Loucy (cell line): ENCODE results near the gene ST14.
"Not testable (repeated sequence)": the region's sequence is repeated elsewhere in the genome, so short reads cannot be mapped to it uniquely, and the experiment has no call there.

Experiments
- H2AFZ ChIP-seq: fragments of 200-600 bp; sonication (generic); 2 replicates; pipeline ENCODE4 v1.6.0; 2016; ENCODE audit warnings: antibody characterized with exemption, mild to moderate bottlenecking, low read length, moderate library complexity
- H3F3A ChIP-seq: fragments of 200-600 bp; 2 replicates; pipeline ENCODE4 v1.6.0; 2016; ENCODE audit warnings: antibody characterized with exemption, low read depth, mild to moderate bottlenecking
- H3K27me3 ChIP-seq: fragments of 200-600 bp; sonication (generic); 2 replicates; pipeline ENCODE4 v1.6.1; 2014; ENCODE audit warnings: low read length, mild to moderate bottlenecking; ENCODE audit not compliant: insufficient read depth, poor library complexity, severe bottlenecking
- H3K36me3 ChIP-seq: fragments of 200-600 bp; sonication (generic); 2 replicates; pipeline ENCODE4 v1.6.1; 2016; ENCODE audit warnings: low read length; ENCODE audit not compliant: insufficient read depth
- H3K4me1 ChIP-seq: fragments of 200-600 bp; sonication (generic); 2 replicates; pipeline ENCODE4 v1.5.1; 2014; ENCODE audit warnings: low read length, mild to moderate bottlenecking; ENCODE audit not compliant: insufficient read depth, poor library complexity, severe bottlenecking
- H3K4me2 ChIP-seq: fragments of 200-600 bp; sonication (generic); 2 replicates; pipeline ENCODE4 v1.6.0; 2014; ENCODE audit warnings: antibody characterized with exemption, low read length, low read depth, mild to moderate bottlenecking; ENCODE audit not compliant: poor library complexity, severe bottlenecking
- H3K4me3 ChIP-seq: fragments of 200-600 bp; sonication (generic); 2 replicates; pipeline ENCODE4 v1.5.1; 2014; ENCODE audit warnings: low read length, mild to moderate bottlenecking, mixed read lengths; ENCODE audit not compliant: poor library complexity, severe bottlenecking
- H3K79me2 ChIP-seq: fragments of 200-600 bp; sonication (generic); 2 replicates; pipeline ENCODE4 v1.6.1; 2014; ENCODE audit warnings: low read length; ENCODE audit not compliant: insufficient read depth
- H3K9ac ChIP-seq: fragments of 200-600 bp; sonication (generic); 2 replicates; pipeline ENCODE4 v1.6.0; 2014; ENCODE audit warnings: mild to moderate bottlenecking, low read depth, low read length, moderate library complexity; ENCODE audit not compliant: poor library complexity, severe bottlenecking
- H3K9me2 ChIP-seq: fragments of 200-600 bp; sonication (generic); replicated peaks from 2 replicates; pipeline ENCODE4 v1.6.1; 2016; ENCODE audit warnings: low read depth, low read length, mixed read lengths
- H3K9me3 ChIP-seq: fragments of 200-600 bp; sonication (generic); 2 replicates; pipeline ENCODE4 v1.6.1; 2014; ENCODE audit warnings: mild to moderate bottlenecking, antibody characterized with exemption, low read length, low read depth; ENCODE audit not compliant: insufficient read depth
- H4K20me1 ChIP-seq: fragments of 200-600 bp; sonication (generic); 2 replicates; pipeline ENCODE4 v1.6.0; 2014; ENCODE audit warnings: antibody characterized with exemption, low read length, mild to moderate bottlenecking; ENCODE audit not compliant: insufficient read depth, poor library complexity, severe bottlenecking
- CTCF ChIP-seq: fragments of 200-600 bp; sonication (generic); conservative IDR thresholded peaks from 2 replicates; pipeline ENCODE4 v1.5.1; 2014; ENCODE audit warnings: mild to moderate bottlenecking, antibody characterized with exemption, low read length
- EZH2phosphoT487 ChIP-seq: fragments of 200-600 bp; IDR thresholded peaks from 2 replicates; pipeline ENCODE4 v1.6.1; 2018; ENCODE audit warnings: antibody characterized with exemption, mild to moderate bottlenecking, moderate library complexity, borderline replicate concordance

Gene ST14

GRCh38 chr11:130168105-130168504 lies 8.5 kb downstream of the ST14 start:
- no peaks in the 10 kb centered on the region for H3K36me3 ChIP-seq
- no peaks in the 10 kb centered on the region for H3K9me2 ChIP-seq
- H2AFZ ChIP-seq = no peak overlapping the region
- no peak overlapping the region for H3K4me3 ChIP-seq
- no peaks in the 10 kb centered on the region for H3K4me1 ChIP-seq
- H3K79me2 ChIP-seq = no peaks in the 10 kb centered on the region
- TF ChIP-seq EZH2phosphoT487 = no peak
- no peak for TF ChIP-seq CTCF
- no peak overlapping the region for H3K4me2 ChIP-seq
- H3K9me3 ChIP-seq = no peaks in the 10 kb centered on the region
- no peaks in the 10 kb centered on the region for H3F3A ChIP-seq
- no peaks in the 10 kb centered on the region for H3K27me3 ChIP-seq
- no peaks in the 10 kb centered on the region for H4K20me1 ChIP-seq
- no peak overlapping the region for H3K9ac ChIP-seq

GRCh38 chr11:130170345-130170744 lies 10.8 kb downstream of the ST14 start:
- no peaks in the 10 kb centered on the region for H3K36me3 ChIP-seq
- TF ChIP-seq EZH2phosphoT487 = no peak
- no peak for TF ChIP-seq CTCF
- no peak overlapping the region for H3K4me3 ChIP-seq
- H3K9ac ChIP-seq = no peak overlapping the region
- H3K4me1 ChIP-seq = no peaks in the 10 kb centered on the region
- H3K9me2 ChIP-seq = no peaks in the 10 kb centered on the region
- no peaks in the 10 kb centered on the region for H3K9me3 ChIP-seq
- H3K4me2 ChIP-seq = no peak overlapping the region
- no peaks in the 10 kb centered on the region for H3F3A ChIP-seq
- peak overlapping the region; percentile 54; the same call in 1 of the 2 replicates for H2AFZ ChIP-seq
- H3K79me2 ChIP-seq = no peaks in the 10 kb centered on the region
- H4K20me1 ChIP-seq = no peaks in the 10 kb centered on the region
- no peaks in the 10 kb centered on the region for H3K27me3 ChIP-seq

GRCh38 chr11:130171534-130171933 lies 12.0 kb downstream of the ST14 start:
- Histone ChIP-seq H3K27me3 (no peaks in the 10 kb centered on the region), H3F3A (no peaks in the 10 kb centered on the region), H3K36me3 (no peaks in the 10 kb centered on the region), H3K4me1 (no peaks in the 10 kb centered on the region), H3K9ac (no peak overlapping the region), H3K4me2 (no peak overlapping the region), H2AFZ (no peak overlapping the region), H3K9me3 (no peaks in the 10 kb centered on the region), H4K20me1 (no peaks in the 10 kb centered on the region), H3K4me3 (no peak overlapping the region), H3K79me2 (no peaks in the 10 kb centered on the region), H3K9me2 (no peaks in the 10 kb centered on the region)
- no peak for TF ChIP-seq CTCF
- no peak for TF ChIP-seq EZH2phosphoT487

DNA sequence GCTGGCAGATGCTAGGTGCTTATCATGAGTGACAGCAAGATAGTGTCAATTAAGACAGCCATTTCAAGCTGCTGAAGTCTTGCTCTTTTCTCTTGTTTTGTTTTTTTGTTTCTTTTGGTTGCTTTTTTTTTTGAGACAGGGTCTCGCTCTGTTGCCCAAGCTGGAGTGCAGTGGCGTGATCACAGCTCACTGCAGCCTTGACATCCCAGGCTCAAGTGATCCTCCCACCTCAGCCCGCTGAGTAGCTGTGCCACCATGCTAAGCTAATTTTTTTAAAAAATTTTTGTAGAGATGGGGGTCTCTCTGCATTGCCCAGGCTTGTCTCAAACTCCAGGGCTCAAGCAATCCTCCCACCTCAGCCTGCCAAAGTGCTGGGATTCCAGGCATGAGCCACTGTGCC lies 12.4 kb downstream of the ST14 start:
- not testable (repeated sequence) for H3K36me3 ChIP-seq, H3F3A ChIP-seq, H3K9me3 ChIP-seq, H3K9me2 ChIP-seq, H2AFZ ChIP-seq, H3K79me2 ChIP-seq, H3K4me3 ChIP-seq, H3K4me2 ChIP-seq, H4K20me1 ChIP-seq, H3K9ac ChIP-seq, H3K4me1 ChIP-seq, H3K27me3 ChIP-seq
